SK-N-SH (cell line): ENCODE data around the gene SBNO1. TPM values are rescaled to one million over a fixed set of nuclear protein-coding genes. Genes with fewer than 3 reads are reported as not detected.

Source experiments
- CTCF ChIA-PET: fragments of 300-600, 350-600 bp; formaldehyde crosslinking; extraction: SDS; loops from one replicate; lab custom pipeline; 2021; lab: Yijun Ruan, JAX
- POLR2A ChIA-PET: fragments of 350-600 bp; sonication (Branson Sonifier 250); formaldehyde crosslinking; extraction: SDS; loops from one replicate; lab custom pipeline; 2020; ENCODE audit warnings: antibody characterized with exemption, inconsistent platforms; lab: Yijun Ruan, JAX
- DNase-seq: peaks from one replicate; pipeline ENCODE4 v3.0.0; 2012
- H2AFZ ChIP-seq: fragments of 200-600 bp; sonication (generic); 2 replicates; pipeline ENCODE4 v1.8.1; 2016; ENCODE audit warnings: antibody characterized with exemption, mild to moderate bottlenecking, low read depth
- H3F3A ChIP-seq: fragments of 200-600 bp; sonication (generic); replicated peaks from 2 replicates; pipeline ENCODE3; 2016; ENCODE audit warnings: antibody characterized with exemption, mild to moderate bottlenecking; ENCODE audit not compliant: insufficient read depth
- H3K27ac ChIP-seq, 2 experiments: fragments of 200-500 bp in 1 of 2; fragments of 200-600 bp in 1 of 2; sonication (Bioruptor generic) in 1 of 2; sonication (generic), shearing (Covaris generic) in 1 of 2; 2 replicates each; pipeline versions ENCODE4 v1.5.1 to v1.6.1; 2014 to 2016; ENCODE audit warnings: low read depth in 2 of 2, inconsistent platforms in 1 of 2, low read length in 1 of 2, mild to moderate bottlenecking in 1 of 2, mixed read lengths in 1 of 2
- H3K27me3 ChIP-seq: fragments of 200-600 bp; sonication (generic), shearing (Covaris generic); 2 replicates; pipeline ENCODE4 v1.6.1; 2016; ENCODE audit warnings: mixed run types; ENCODE audit not compliant: insufficient read depth
- H3K36me3 ChIP-seq, 2 experiments: fragments of 200-500 bp in 1 of 2; fragments of 200-600 bp in 1 of 2; sonication (Bioruptor generic) in 1 of 2; sonication (generic) in 1 of 2; replicated peaks in 1 of 2; 2 replicates each; pipeline versions ENCODE3 to v1.5.1; 2014 to 2016; ENCODE audit warnings: low read length in 1 of 2, mild to moderate bottlenecking in 1 of 2; ENCODE audit not compliant: insufficient read depth in 2 of 2, control insufficient read depth in 1 of 2
- H3K4me1 ChIP-seq, 2 experiments: fragments of 200-500 bp in 1 of 2; fragments of 200-600 bp in 1 of 2; sonication (Bioruptor generic) in 1 of 2; sonication (generic), shearing (Covaris generic) in 1 of 2; 2 replicates each; pipeline versions ENCODE4 v1.5.1 to v1.6.1; 2014 to 2016; ENCODE audit warnings: low read depth in 1 of 2, low read length in 1 of 2, mixed run types in 1 of 2; ENCODE audit not compliant: insufficient read depth in 2 of 2, control insufficient read depth in 1 of 2
- H3K4me2 ChIP-seq: fragments of 200-600 bp; sonication (generic), shearing (Covaris generic); 2 replicates; pipeline ENCODE4 v1.6.1; 2017; ENCODE audit warnings: mixed run types
- H3K4me3 ChIP-seq, 2 experiments: fragments of 200-500 bp in 1 of 2; fragments of 200-600 bp in 1 of 2; sonication (Bioruptor generic) in 1 of 2; sonication (generic), shearing (Covaris generic) in 1 of 2; 2 replicates each; pipeline versions ENCODE4 v1.5.1 to v1.8.1; 2014 to 2016; ENCODE audit warnings: low read depth in 2 of 2, inconsistent platforms in 1 of 2, low read length in 1 of 2, mild to moderate bottlenecking in 1 of 2, mixed read lengths in 1 of 2, moderate library complexity in 1 of 2
- H3K79me2 ChIP-seq: fragments of 200-600 bp; sonication (generic); 2 replicates; pipeline ENCODE4 v1.8.1; 2017; ENCODE audit warnings: mild to moderate bottlenecking; ENCODE audit not compliant: insufficient read depth
- H3K9ac ChIP-seq: fragments of 200-600 bp; sonication (generic); 2 replicates; pipeline ENCODE4 v1.6.1; 2017; ENCODE audit warnings: mixed run types
- H3K9me2 ChIP-seq: fragments of 200-600 bp; sonication (generic); 2 replicates; pipeline ENCODE4 v1.6.1; 2017; ENCODE audit warnings: mixed run types
- H3K9me3 ChIP-seq: fragments of 200-600 bp; sonication (generic); 2 replicates; pipeline ENCODE4 v1.6.1; 2017; ENCODE audit warnings: mixed run types, mild to moderate bottlenecking, moderate library complexity
- H4K20me1 ChIP-seq: fragments of 200-600 bp; sonication (generic); 2 replicates; pipeline ENCODE4 v1.6.1; 2017; ENCODE audit warnings: mild to moderate bottlenecking, mixed run types; ENCODE audit not compliant: insufficient read depth
- CHD2 ChIP-seq: fragments of 150-350 bp; IDR thresholded peaks from 2 replicates; pipeline ENCODE4 v1.6.1; 2018; ENCODE audit warnings: low read length; ENCODE audit not compliant: partially characterized antibody
- FOSL2 ChIP-seq: IDR thresholded peaks from 2 replicates; pipeline ENCODE4 v1.4.0; 2012; ENCODE audit warnings: low read depth, mild to moderate bottlenecking, moderate library complexity, borderline replicate concordance
- GABPA ChIP-seq: IDR thresholded peaks from 2 replicates; pipeline ENCODE4 v1.4.0; 2012; ENCODE audit warnings: low read depth, mild to moderate bottlenecking
- GATA2 ChIP-seq: sonication (generic); formaldehyde crosslinking; IDR thresholded peaks from 2 replicates; pipeline ENCODE4 v1.5.0; 2020; ENCODE audit warnings: mild to moderate bottlenecking, missing genetic modification reagents
- IRF3 ChIP-seq: fragments of 150-350 bp; IDR thresholded peaks from 2 replicates; pipeline ENCODE4 v1.6.1; 2016; ENCODE audit warnings: mild to moderate bottlenecking, low read depth, low read length
- JUND ChIP-seq: IDR thresholded peaks from 2 replicates; pipeline ENCODE4 v1.4.0; 2012
- MAX ChIP-seq: IDR thresholded peaks from 2 replicates; pipeline ENCODE4 v1.4.0; 2012; ENCODE audit warnings: low read depth
- MEF2A ChIP-seq: IDR thresholded peaks from 2 replicates; pipeline ENCODE4 v1.4.0; 2012; ENCODE audit warnings: low read depth, borderline replicate concordance
- NRF1 ChIP-seq: IDR thresholded peaks from 2 replicates; pipeline ENCODE4 v1.6.1; 2012; ENCODE audit warnings: low read depth, mild to moderate bottlenecking, low read length
- RCOR1 ChIP-seq: fragments of 150-350 bp; IDR thresholded peaks from 2 replicates; pipeline ENCODE4 v1.6.1; 2017; ENCODE audit warnings: antibody characterized with exemption, low read length
- RFX5 ChIP-seq: IDR thresholded peaks from 2 replicates; pipeline ENCODE4 v1.6.1; 2012; ENCODE audit warnings: mild to moderate bottlenecking, improper control_type of control experiment, low read length
- RXRA ChIP-seq: IDR thresholded peaks from 2 replicates; pipeline ENCODE4 v1.4.0; 2012; ENCODE audit warnings: low read depth, mild to moderate bottlenecking, borderline replicate concordance
- SMC3 ChIP-seq: IDR thresholded peaks from 2 replicates; pipeline ENCODE4 v1.6.1; 2012; ENCODE audit warnings: low read depth, low read length, improper control_type of control experiment
- TAF1 ChIP-seq: IDR thresholded peaks from 2 replicates; pipeline ENCODE4 v1.6.1; 2012; ENCODE audit warnings: low read depth, mild to moderate bottlenecking, low read length, moderate library complexity, borderline replicate concordance
- TCF12 ChIP-seq: IDR thresholded peaks from 2 replicates; pipeline ENCODE4 v1.4.0; 2012
- USF2 ChIP-seq: fragments of 150-350 bp; IDR thresholded peaks from 2 replicates; pipeline ENCODE4 v1.6.1; 2017; ENCODE audit warnings: antibody characterized with exemption, low read length, low read depth, borderline replicate concordance
- WGBS: methylation state at CpG from one replicate; pipeline ENCODE4 v1.1.6; 2017; ENCODE audit warnings: low lambda C conversion rate; 5-methylcytosine and 5-hydroxymethylcytosine counted together
- polyA plus RNA-seq, 3 experiments: library from polyadenylated mRNA; depleted of rRNA; stranded (reverse); fragments of >200 nt; gene quantifications; 2 replicates each; pipeline ENCODE4 v1.2.3, GENCODE V29; 2012
- TF ChIP-seq, protein P1 (sequence below): IDR thresholded peaks from 2 replicates; pipeline ENCODE4; 2012
- TF ChIP-seq, protein P2 (sequence below): fragments of 200-600 bp; sonication (generic); IDR thresholded peaks from 2 replicates; pipeline ENCODE4 v1.6.1; 2017; ENCODE audit warnings: antibody characterized with exemption, mild to moderate bottlenecking, moderate library complexity

The SBNO1 gene
- polyA plus RNA-seq, 1 of the 3 experiments (the other 2 are of a cell fraction) = 4.5 TPM

DNA sequence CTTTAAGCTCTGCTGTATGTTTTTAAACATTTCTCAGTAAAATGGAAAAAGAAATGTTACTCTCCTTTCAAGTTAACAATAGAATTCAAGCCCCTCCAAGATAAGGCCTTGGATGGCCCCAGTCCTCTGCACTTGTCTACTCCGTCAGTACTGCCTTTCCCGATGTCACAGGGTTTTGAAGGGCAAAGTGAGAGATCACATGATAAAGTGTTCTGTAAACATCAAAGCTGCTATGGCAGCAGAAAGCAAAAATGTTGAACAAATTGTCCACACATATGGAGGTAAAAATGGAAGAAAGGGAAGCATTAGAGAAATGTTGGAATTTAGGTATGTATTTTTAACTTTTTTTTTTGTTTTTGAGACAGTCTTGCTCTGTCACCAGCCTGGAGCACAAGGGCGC is 59.5 kb downstream of the SBNO1 start:
- TF ChIP-seq, protein P1, sequence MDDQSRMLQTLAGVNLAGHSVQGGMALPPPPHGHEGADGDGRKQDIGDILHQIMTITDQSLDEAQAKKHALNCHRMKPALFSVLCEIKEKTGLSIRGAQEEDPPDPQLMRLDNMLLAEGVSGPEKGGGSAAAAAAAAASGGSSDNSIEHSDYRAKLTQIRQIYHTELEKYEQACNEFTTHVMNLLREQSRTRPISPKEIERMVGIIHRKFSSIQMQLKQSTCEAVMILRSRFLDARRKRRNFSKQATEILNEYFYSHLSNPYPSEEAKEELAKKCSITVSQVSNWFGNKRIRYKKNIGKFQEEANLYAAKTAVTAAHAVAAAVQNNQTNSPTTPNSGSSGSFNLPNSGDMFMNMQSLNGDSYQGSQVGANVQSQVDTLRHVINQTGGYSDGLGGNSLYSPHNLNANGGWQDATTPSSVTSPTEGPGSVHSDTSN = no peak
- TF ChIP-seq RFX5 (no peak), GATA2 (CRISPR knock-in tag) (no peak), SMC3 (no peak), RXRA (no peak), USF2 (no peak), JUND (no peak), NRF1 (no peak), TCF12 (no peak), GABPA (no peak), MAX (no peak), IRF3 (no peak), CHD2 (no peak), MEF2A (no peak), FOSL2 (no peak), RCOR1 (no peak), TAF1 (no peak)
- TF ChIP-seq, protein P2, sequence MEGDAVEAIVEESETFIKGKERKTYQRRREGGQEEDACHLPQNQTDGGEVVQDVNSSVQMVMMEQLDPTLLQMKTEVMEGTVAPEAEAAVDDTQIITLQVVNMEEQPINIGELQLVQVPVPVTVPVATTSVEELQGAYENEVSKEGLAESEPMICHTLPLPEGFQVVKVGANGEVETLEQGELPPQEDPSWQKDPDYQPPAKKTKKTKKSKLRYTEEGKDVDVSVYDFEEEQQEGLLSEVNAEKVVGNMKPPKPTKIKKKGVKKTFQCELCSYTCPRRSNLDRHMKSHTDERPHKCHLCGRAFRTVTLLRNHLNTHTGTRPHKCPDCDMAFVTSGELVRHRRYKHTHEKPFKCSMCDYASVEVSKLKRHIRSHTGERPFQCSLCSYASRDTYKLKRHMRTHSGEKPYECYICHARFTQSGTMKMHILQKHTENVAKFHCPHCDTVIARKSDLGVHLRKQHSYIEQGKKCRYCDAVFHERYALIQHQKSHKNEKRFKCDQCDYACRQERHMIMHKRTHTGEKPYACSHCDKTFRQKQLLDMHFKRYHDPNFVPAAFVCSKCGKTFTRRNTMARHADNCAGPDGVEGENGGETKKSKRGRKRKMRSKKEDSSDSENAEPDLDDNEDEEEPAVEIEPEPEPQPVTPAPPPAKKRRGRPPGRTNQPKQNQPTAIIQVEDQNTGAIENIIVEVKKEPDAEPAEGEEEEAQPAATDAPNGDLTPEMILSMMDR = no peak
- TF ChIP-seq, all 33 proteins: peak for 0
- Histone ChIP-seq H3K27me3 (no peaks in the 10 kb centered on the region), H3K79me2 (no peaks in the 10 kb centered on the region; the same call in 1 of the 2 replicates), H3K9me3 (no peaks in the 10 kb centered on the region), H3K4me2 (no peak overlapping the region), H3K4me1 (no peaks in the 10 kb centered on the region), H3K27ac (no peak overlapping the region), H3K36me3 (peaks cover 49 to 87% of the 10 kb centered on the region in 2 experiments), H2AFZ (no peak overlapping the region), H3K4me3 (no peak overlapping the region), H3K9ac (no peak overlapping the region), H3F3A (peaks cover 11% of the 10 kb centered on the region), H4K20me1 (no peaks in the 10 kb centered on the region), H3K9me2 (no peaks in the 10 kb centered on the region)
- WGBS = 81% methylated on average over 3 of the region's 3 CpGs
- CTCF ChIA-PET = interaction anchor here (0.8 kb wide), 1 partner anchor 82 kb away, joined by 3 read pairs; no protein-coding TSS in a partner anchor
- POLR2A ChIA-PET = no interaction called here
- DNase-seq = no peak
